Fibroblast of lung (primary cell): ENCODE measurements around the gene SMTNL1.

Experiments used
- CTCF ChIP-seq, 2 donors: IDR thresholded peaks in 1 of 2; conservative IDR thresholded peaks in 1 of 2; 1 replicate in 1 of 2; 2 replicates in 1 of 2; pipeline ENCODE4 v1.5.1; 2011 to 2012; ENCODE audit warnings: low read length in 2 of 2, control low read depth in 1 of 2, inconsistent platforms in 1 of 2, low read depth in 1 of 2, mild to moderate bottlenecking in 1 of 2
- EZH2 ChIP-seq: IDR thresholded peaks from 2 replicates; pipeline ENCODE4 v1.5.1; 2012; ENCODE audit warnings: low read length, control low read depth, mild to moderate bottlenecking; ENCODE audit errors: missing control alignments

- TF ChIP-seq CTCF (conservative IDR thresholded peaks at IDR 0.05 in 1 of 2, IDR thresholded peaks at IDR 0.05 in 1 of 2; ENCODE audit: low read depth in 1 of 2, low read length in 2 of 2) (no peak), EZH2 (no peak)
These were observed 47.9 kb downstream of the SMTNL1 start for GRCh38 chr11:57585301-57585700.
